DLD1 (cell line): ENCODE measurements around the gene CRACR2A.

Experiments
- in situ Hi-C: cut with HindIII; loops from 2 replicates; pipeline ENCODE4 v1.10.0; 2017; ENCODE audit warnings: low sequenced_read_pairs

Gene CRACR2A

GRCh38 chr12:3727354-3727753, 25.6 kb downstream of the CRACR2A start:
- in situ Hi-C loops = no loop called here

GRCh38 chr12:3726456-3726855, 26.5 kb downstream of the CRACR2A start:
- in situ Hi-C loops = no loop called here

- in situ Hi-C loops = no loop called here
Measured at GRCh38 chr12:3725388-3726115, 27.4 kb downstream of the CRACR2A start.

GRCh38 chr12:3723916-3724805, 28.7 kb downstream of the CRACR2A start:
- in situ Hi-C loops = no loop called here

GRCh38 chr12:3722368-3722767, 30.5 kb downstream of the CRACR2A start:
- in situ Hi-C loops = no loop called here

- in situ Hi-C loops = no loop called here
Measured at GRCh38 chr12:3720772-3721171, 32.1 kb downstream of the CRACR2A start.

GRCh38 chr12:3718100-3718499, 34.8 kb downstream of the CRACR2A start:
- in situ Hi-C loops = no loop called here

- in situ Hi-C loops = no loop called here
Measured at GRCh38 chr12:3717283-3717898, 35.5 kb downstream of the CRACR2A start.

- in situ Hi-C loops = no loop called here
Measured at GRCh38 chr12:3715999-3716398, 36.9 kb downstream of the CRACR2A start.

- in situ Hi-C loops = no loop called here
Measured at GRCh38 chr12:3713947-3714346, 39.0 kb downstream of the CRACR2A start.

GRCh38 chr12:3713483-3713882, 39.4 kb downstream of the CRACR2A start:
- in situ Hi-C loops = no loop called here

- in situ Hi-C loops = no loop called here
Measured at GRCh38 chr12:3712209-3712992, 40.5 kb downstream of the CRACR2A start.

- in situ Hi-C loops = no loop called here
Measured at GRCh38 chr12:3705354-3705675, 47.6 kb downstream of the CRACR2A start.

- in situ Hi-C loops = no loop called here
Measured at GRCh38 chr12:3704512-3705353, 48.2 kb downstream of the CRACR2A start.

- in situ Hi-C loops = no loop called here
Measured at GRCh38 chr12:3700861-3701260, 52.0 kb downstream of the CRACR2A start.

GRCh38 chr12:3698218-3698974, 54.5 kb downstream of the CRACR2A start:
- in situ Hi-C loops = no loop called here

- in situ Hi-C loops = no loop called here
Measured at GRCh38 chr12:3697311-3697870, 55.5 kb downstream of the CRACR2A start.

GRCh38 chr12:3694673-3695072, 58.2 kb downstream of the CRACR2A start:
- in situ Hi-C loops = no loop called here
